ENCODE results near the gene BASP1.

GRCh38 chr5:17203329-17204132 is 13.9 kb upstream of the BASP1 start:
- TF ChIP-seq, protein P1, sequence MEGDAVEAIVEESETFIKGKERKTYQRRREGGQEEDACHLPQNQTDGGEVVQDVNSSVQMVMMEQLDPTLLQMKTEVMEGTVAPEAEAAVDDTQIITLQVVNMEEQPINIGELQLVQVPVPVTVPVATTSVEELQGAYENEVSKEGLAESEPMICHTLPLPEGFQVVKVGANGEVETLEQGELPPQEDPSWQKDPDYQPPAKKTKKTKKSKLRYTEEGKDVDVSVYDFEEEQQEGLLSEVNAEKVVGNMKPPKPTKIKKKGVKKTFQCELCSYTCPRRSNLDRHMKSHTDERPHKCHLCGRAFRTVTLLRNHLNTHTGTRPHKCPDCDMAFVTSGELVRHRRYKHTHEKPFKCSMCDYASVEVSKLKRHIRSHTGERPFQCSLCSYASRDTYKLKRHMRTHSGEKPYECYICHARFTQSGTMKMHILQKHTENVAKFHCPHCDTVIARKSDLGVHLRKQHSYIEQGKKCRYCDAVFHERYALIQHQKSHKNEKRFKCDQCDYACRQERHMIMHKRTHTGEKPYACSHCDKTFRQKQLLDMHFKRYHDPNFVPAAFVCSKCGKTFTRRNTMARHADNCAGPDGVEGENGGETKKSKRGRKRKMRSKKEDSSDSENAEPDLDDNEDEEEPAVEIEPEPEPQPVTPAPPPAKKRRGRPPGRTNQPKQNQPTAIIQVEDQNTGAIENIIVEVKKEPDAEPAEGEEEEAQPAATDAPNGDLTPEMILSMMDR (IDR thresholded peaks at IDR 0.05), result peak; percentile 78
- no peak for TF ChIP-seq EZH2 (IDR thresholded peaks at IDR 0.05; ENCODE audit: borderline replicate concordance, insufficient read depth, low read depth, low read length, poor library complexity, severe bottlenecking)

Measured in B cell (primary cell).